Keratinocyte (primary cell): ENCODE results near the gene ATE1. TPM values are rescaled to one million over a fixed set of nuclear protein-coding genes. Genes with fewer than 3 reads are reported as not detected.

Source experiments
- DNase-seq: peaks from one replicate; pipeline ENCODE4 v3.0.0-alpha.2; 2011; ENCODE audit warnings: low read depth, missing footprints, low spot score
- FAIRE-seq: peaks from 2 replicates; lab custom pipeline; 2011; peaks lifted over from hg19 to GRCh38; lab: Jason Lieb, UNC
- H2AFZ ChIP-seq: 2 replicates; pipeline ENCODE4 v1.6.0; 2012; ENCODE audit warnings: low read length, control low read depth, inconsistent platforms; ENCODE audit not compliant: control insufficient read depth
- H3K27ac ChIP-seq: 2 replicates; pipeline ENCODE4 v1.5.1; 2011; ENCODE audit warnings: low read length; ENCODE audit not compliant: control insufficient read depth, insufficient read depth
- H3K27me3 ChIP-seq: 3 replicates; pipeline ENCODE4 v1.6.0; 2011; ENCODE audit warnings: low read length; ENCODE audit not compliant: control insufficient read depth, insufficient read depth; ENCODE audit errors: extremely low read depth
- H3K36me3 ChIP-seq, 2 experiments: 2 replicates in 1 of 2; 3 replicates in 1 of 2; pipeline ENCODE4 v1.5.1; 2011; ENCODE audit warnings: low read length in 2 of 2, mild to moderate bottlenecking in 1 of 2; ENCODE audit not compliant: control insufficient read depth in 2 of 2, insufficient read depth in 2 of 2; ENCODE audit errors: extremely low read depth in 1 of 2
- H3K4me1 ChIP-seq: 3 replicates; pipeline ENCODE4 v1.5.1; 2011; ENCODE audit warnings: low read length; ENCODE audit not compliant: control insufficient read depth, insufficient read depth; ENCODE audit errors: extremely low read depth
- H3K4me2 ChIP-seq: 3 replicates; pipeline ENCODE4 v1.6.0; 2011; ENCODE audit warnings: low read depth, low read length; ENCODE audit not compliant: control insufficient read depth, insufficient read depth; ENCODE audit errors: extremely low read depth
- H3K4me3 ChIP-seq, 3 experiments: fragments of 200-600 bp in 1 of 3; sonication (generic) in 1 of 3; 2 replicates in 2 of 3; 3 replicates in 1 of 3; pipeline ENCODE4 v1.5.1; 2011 to 2016; ENCODE audit warnings: low read length in 3 of 3, mild to moderate bottlenecking in 3 of 3, control low read depth in 2 of 3, inconsistent platforms in 1 of 3, low read depth in 1 of 3, mixed read lengths in 1 of 3, mixed run types in 1 of 3, moderate library complexity in 1 of 3; ENCODE audit not compliant: control insufficient read depth in 2 of 3, insufficient read depth in 2 of 3; ENCODE audit errors: extremely low read depth in 1 of 3
- H3K79me2 ChIP-seq: 2 replicates; pipeline ENCODE4 v1.6.0; 2012; ENCODE audit warnings: low read length; ENCODE audit not compliant: control insufficient read depth, insufficient read depth
- H3K9ac ChIP-seq: 3 replicates; pipeline ENCODE4 v1.6.0; 2011; ENCODE audit warnings: low read length; ENCODE audit not compliant: control insufficient read depth, insufficient read depth; ENCODE audit errors: extremely low read depth
- H3K9me1 ChIP-seq: 3 replicates; pipeline ENCODE4 v1.6.0; 2011; ENCODE audit warnings: low read length; ENCODE audit not compliant: control insufficient read depth, insufficient read depth; ENCODE audit errors: extremely low read depth
- H3K9me3 ChIP-seq: 2 replicates; pipeline ENCODE4 v1.5.1; 2012; ENCODE audit warnings: low read depth, low read length; ENCODE audit not compliant: control insufficient read depth
- H4K20me1 ChIP-seq: 3 replicates; pipeline ENCODE4 v1.6.0; 2011; ENCODE audit warnings: low read length; ENCODE audit not compliant: control insufficient read depth, insufficient read depth; ENCODE audit errors: extremely low read depth
- EZH2 ChIP-seq: IDR thresholded peaks from one replicate; pipeline ENCODE4 v1.6.1; 2012; ENCODE audit warnings: inconsistent platforms, mild to moderate bottlenecking, low read length, moderate library complexity
- dilution Hi-C: fragments of 300-500 bp; cut with MboI; formaldehyde crosslinking; loops from one replicate; pipeline ENCODE4 v1.7.0; 2020; ENCODE audit warnings: low sequenced_read_pairs; ENCODE audit not compliant: extremely low pct_ligation_motif_present
- polyA plus RNA-seq, 5 experiments: library from polyadenylated mRNA; depleted of rRNA in 3 of 5; stranded (reverse) in 3 of 5; stranded (forward) in 1 of 5; unstranded in 1 of 5; fragments of >200 nt; gene quantifications; 1 replicate in 1 of 5; 2 replicates in 3 of 5; 3 replicates in 1 of 5; pipeline versions ENCODE4 v1.2.1 to v1.2.3, GENCODE V29; 2011 to 2012; ENCODE audit warnings: missing spikeins in 2 of 5, low read depth in 1 of 5, low replicate concordance in 1 of 5
- TF ChIP-seq, protein P1 (sequence below), 3 experiments: IDR thresholded peaks in 1 of 3; conservative IDR thresholded peaks in 1 of 3; optimal IDR thresholded peaks in 1 of 3; 2 replicates in 2 of 3; 3 replicates in 1 of 3; pipeline versions ENCODE3 to v1.5.1; 2011; ENCODE audit warnings: low read length in 3 of 3, mild to moderate bottlenecking in 3 of 3, moderate library complexity in 2 of 3, control low read depth in 1 of 3, inconsistent platforms in 1 of 3; ENCODE audit not compliant: insufficient read depth in 2 of 3; ENCODE audit errors: extremely low read depth in 1 of 3

Gene ATE1
- polyA plus RNA-seq, 1 donor (not counting 4 experiments of a cell fraction or from before 2014, with no cell fraction given) = 14.9 TPM

GRCh38 chr10:121873236-121873635 is 54.6 kb downstream of the ATE1 start:
- no peaks in the 10 kb centered on the region for H3K4me1 ChIP-seq

GRCh38 chr10:121870413-121870812 is 57.4 kb downstream of the ATE1 start:
- Histone ChIP-seq H3K4me1 (no peaks in the 10 kb centered on the region), H3K27ac (no peak overlapping the region), H3K79me2 (no peaks in the 10 kb centered on the region), H3K9ac (no peak overlapping the region), H2AFZ (no peak overlapping the region), H3K36me3 (peaks cover 1 to 8% of the 10 kb centered on the region in 2 experiments), H3K9me3 (no peaks in the 10 kb centered on the region), H4K20me1 (no peaks in the 10 kb centered on the region), H3K4me2 (no peak overlapping the region), H3K4me3 (no peak overlapping the region), H3K9me1 (no peaks in the 10 kb centered on the region), H3K27me3 (no peaks in the 10 kb centered on the region)
- DNase-seq (no peak), FAIRE-seq (no peak)
- dilution Hi-C loops = no loop called here
- TF ChIP-seq, protein P1, sequence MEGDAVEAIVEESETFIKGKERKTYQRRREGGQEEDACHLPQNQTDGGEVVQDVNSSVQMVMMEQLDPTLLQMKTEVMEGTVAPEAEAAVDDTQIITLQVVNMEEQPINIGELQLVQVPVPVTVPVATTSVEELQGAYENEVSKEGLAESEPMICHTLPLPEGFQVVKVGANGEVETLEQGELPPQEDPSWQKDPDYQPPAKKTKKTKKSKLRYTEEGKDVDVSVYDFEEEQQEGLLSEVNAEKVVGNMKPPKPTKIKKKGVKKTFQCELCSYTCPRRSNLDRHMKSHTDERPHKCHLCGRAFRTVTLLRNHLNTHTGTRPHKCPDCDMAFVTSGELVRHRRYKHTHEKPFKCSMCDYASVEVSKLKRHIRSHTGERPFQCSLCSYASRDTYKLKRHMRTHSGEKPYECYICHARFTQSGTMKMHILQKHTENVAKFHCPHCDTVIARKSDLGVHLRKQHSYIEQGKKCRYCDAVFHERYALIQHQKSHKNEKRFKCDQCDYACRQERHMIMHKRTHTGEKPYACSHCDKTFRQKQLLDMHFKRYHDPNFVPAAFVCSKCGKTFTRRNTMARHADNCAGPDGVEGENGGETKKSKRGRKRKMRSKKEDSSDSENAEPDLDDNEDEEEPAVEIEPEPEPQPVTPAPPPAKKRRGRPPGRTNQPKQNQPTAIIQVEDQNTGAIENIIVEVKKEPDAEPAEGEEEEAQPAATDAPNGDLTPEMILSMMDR (optimal IDR thresholded peaks at IDR 0.05 in 1 of 3, IDR thresholded peaks at IDR 0.05 in 1 of 3, conservative IDR thresholded peaks at IDR 0.05 in 1 of 3; ENCODE audit: extremely low read depth in 1 of 3, insufficient read depth in 2 of 3, low read length in 3 of 3) = no peak
- TF ChIP-seq EZH2 = no peak

More at GRCh38 chr10:121873236-121873635, 54.6 kb downstream of the ATE1 start:
- Histone ChIP-seq H3K9me3 (no peaks in the 10 kb centered on the region), H2AFZ (no peak overlapping the region), H3K4me2 (no peak overlapping the region), H3K9ac (no peak overlapping the region), H3K4me3 (no peak overlapping the region), H3K27me3 (no peaks in the 10 kb centered on the region), H3K36me3 (peaks cover 0 to 8% of the 10 kb centered on the region in 2 experiments), H3K9me1 (no peaks in the 10 kb centered on the region), H3K27ac (no peak overlapping the region), H3K79me2 (no peaks in the 10 kb centered on the region), H4K20me1 (no peaks in the 10 kb centered on the region)
- no peak for FAIRE-seq
- no peak for DNase-seq
- no peak for TF ChIP-seq EZH2
- TF ChIP-seq, protein P1 (optimal IDR thresholded peaks at IDR 0.05 in 1 of 3, IDR thresholded peaks at IDR 0.05 in 1 of 3, conservative IDR thresholded peaks at IDR 0.05 in 1 of 3; ENCODE audit: extremely low read depth in 1 of 3, insufficient read depth in 2 of 3, low read length in 3 of 3) = no peak
- dilution Hi-C loops = no loop called here
